ENCODE measurements around the gene OPN1LW. TPM values are rescaled to one million over a fixed set of nuclear protein-coding genes. Genes with fewer than 3 reads are reported as not detected.
"Not testable (repeated sequence)": the region's sequence is repeated elsewhere in the genome, so short reads cannot be mapped to it uniquely, and the experiment has no call there.

The OPN1LW gene
- total and polyA plus RNA-seq, 2 donors from 2014 or later, result not detected

DNA sequence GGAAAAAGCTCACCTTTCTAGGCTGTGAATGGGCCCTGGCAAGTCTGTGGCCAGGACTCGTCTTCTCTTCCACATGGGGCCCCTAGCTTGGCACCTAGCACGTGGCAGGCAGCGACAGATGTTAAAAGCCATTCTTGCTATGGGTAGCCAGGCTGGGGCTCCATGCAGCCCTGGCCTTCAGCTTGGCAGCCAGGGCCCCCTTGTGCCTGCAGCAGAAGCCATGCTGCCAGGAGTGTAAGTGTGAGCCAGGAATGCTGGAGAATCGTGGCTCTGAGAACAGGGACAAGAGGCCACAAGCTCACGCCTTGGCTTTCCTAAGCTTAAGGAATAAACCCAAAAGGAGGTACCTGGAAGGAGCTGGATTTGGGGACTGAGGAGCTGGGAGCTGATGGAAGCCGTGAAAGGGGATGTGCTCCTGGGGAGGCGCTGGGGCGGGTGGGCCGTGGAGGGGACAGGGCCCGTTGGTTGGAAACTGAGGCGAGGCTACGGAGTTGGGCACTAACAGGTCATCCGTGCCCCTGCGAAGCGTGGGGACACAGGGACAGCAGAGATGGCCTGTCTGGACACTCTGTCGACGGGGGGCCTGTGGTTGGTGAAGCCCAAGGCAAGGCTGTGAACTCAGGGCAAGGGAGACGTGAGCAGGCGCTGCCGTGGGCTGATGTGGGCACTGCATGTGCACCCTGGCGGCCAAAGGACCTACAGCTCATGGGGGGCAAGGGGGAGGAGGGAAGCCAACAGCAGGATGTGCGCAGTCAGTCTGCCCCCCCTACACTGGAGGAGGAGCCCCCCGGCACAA lies 895 bp upstream of the OPN1LW start:
- H3K27me3 ChIP-seq (ENCODE audit: control insufficient read depth, insufficient read depth, low read length), result no peaks in the 10 kb centered on the region
- TF ChIP-seq, protein P1, sequence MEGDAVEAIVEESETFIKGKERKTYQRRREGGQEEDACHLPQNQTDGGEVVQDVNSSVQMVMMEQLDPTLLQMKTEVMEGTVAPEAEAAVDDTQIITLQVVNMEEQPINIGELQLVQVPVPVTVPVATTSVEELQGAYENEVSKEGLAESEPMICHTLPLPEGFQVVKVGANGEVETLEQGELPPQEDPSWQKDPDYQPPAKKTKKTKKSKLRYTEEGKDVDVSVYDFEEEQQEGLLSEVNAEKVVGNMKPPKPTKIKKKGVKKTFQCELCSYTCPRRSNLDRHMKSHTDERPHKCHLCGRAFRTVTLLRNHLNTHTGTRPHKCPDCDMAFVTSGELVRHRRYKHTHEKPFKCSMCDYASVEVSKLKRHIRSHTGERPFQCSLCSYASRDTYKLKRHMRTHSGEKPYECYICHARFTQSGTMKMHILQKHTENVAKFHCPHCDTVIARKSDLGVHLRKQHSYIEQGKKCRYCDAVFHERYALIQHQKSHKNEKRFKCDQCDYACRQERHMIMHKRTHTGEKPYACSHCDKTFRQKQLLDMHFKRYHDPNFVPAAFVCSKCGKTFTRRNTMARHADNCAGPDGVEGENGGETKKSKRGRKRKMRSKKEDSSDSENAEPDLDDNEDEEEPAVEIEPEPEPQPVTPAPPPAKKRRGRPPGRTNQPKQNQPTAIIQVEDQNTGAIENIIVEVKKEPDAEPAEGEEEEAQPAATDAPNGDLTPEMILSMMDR (IDR thresholded peaks at IDR 0.05; ENCODE audit: borderline replicate concordance, extremely low read depth, insufficient read depth), result no peak
- no peak overlapping the region for H3K9ac ChIP-seq (ENCODE audit: low read length in 3 of 3)
- H3K9me3 ChIP-seq (ENCODE audit: control insufficient read depth in 2 of 3, insufficient read depth in 1 of 3, low read length in 3 of 3), result no peaks in the 10 kb centered on the region
- H3K27ac ChIP-seq (ENCODE audit: low read depth in 2 of 2, low read length in 2 of 2), result no peak overlapping the region
- DNase-seq (no peak), FAIRE-seq (no peak)
- intact Hi-C loops (cut with DNase I), result no loop called here
- no peak overlapping the region for H3K4me3 ChIP-seq (ENCODE audit: low read length in 3 of 3)
- H3K4me1 ChIP-seq (ENCODE audit: control insufficient read depth in 2 of 3, insufficient read depth in 2 of 3, low read depth in 1 of 3, low read length in 3 of 3), result no peaks in the 10 kb centered on the region
- no peaks in the 10 kb centered on the region for H3K36me3 ChIP-seq (ENCODE audit: control insufficient read depth in 2 of 3, insufficient read depth in 3 of 3, low read length in 3 of 3)

DNA sequence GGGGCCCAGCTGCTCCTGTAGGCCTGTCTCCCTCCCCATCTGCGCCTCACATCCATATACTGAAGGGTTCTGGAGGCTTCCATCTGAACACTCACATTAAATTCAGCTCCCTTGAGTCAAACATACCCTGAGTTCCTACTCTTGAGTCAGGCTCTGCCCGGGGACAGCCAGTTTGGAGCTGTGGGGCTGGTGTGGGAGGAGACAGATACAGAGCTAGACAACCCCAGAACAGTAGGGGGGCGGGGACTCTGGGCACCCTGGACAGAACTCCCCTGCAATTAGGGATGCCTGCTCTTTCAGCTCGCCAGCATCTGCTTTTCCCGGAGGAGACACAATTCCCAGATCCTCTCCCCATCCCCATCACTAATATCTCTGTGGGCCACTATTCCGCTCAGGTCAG lies 7.0 kb downstream of the OPN1LW start:
- H3K4me1 ChIP-seq (ENCODE audit: control insufficient read depth in 2 of 3, insufficient read depth in 2 of 3, low read depth in 1 of 3, low read length in 3 of 3); H3K36me3 ChIP-seq (ENCODE audit: control insufficient read depth in 2 of 3, insufficient read depth in 3 of 3, low read length in 3 of 3); FAIRE-seq; intact Hi-C loops (cut with DNase I); H3K27ac ChIP-seq (ENCODE audit: low read depth in 2 of 2, low read length in 2 of 2); H3K27me3 ChIP-seq (ENCODE audit: control insufficient read depth, insufficient read depth, low read length); H3K4me3 ChIP-seq (ENCODE audit: low read length in 3 of 3); DNase-seq; H3K9me3 ChIP-seq (ENCODE audit: control insufficient read depth in 2 of 3, insufficient read depth in 1 of 3, low read length in 3 of 3); H3K9ac ChIP-seq (ENCODE audit: low read length in 3 of 3): not testable (repeated sequence)

DNA sequence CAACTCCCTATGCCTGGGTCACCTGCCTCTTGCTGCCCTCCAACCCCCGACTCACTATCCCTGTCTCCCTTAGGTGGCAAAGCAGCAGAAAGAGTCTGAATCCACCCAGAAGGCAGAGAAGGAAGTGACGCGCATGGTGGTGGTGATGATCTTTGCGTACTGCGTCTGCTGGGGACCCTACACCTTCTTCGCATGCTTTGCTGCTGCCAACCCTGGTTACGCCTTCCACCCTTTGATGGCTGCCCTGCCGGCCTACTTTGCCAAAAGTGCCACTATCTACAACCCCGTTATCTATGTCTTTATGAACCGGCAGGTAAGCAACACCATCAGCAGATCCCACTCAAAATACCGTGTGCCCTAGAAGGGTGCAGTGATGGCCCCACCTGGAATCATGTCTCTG lies 12.2 kb downstream of the OPN1LW start:
- H3K4me3 ChIP-seq (ENCODE audit: low read length in 3 of 3); intact Hi-C loops (cut with DNase I); H3K27me3 ChIP-seq (ENCODE audit: control insufficient read depth, insufficient read depth, low read length); FAIRE-seq; H3K4me1 ChIP-seq (ENCODE audit: control insufficient read depth in 2 of 3, insufficient read depth in 2 of 3, low read depth in 1 of 3, low read length in 3 of 3); H3K36me3 ChIP-seq (ENCODE audit: control insufficient read depth in 2 of 3, insufficient read depth in 3 of 3, low read length in 3 of 3); H3K27ac ChIP-seq (ENCODE audit: low read depth in 2 of 2, low read length in 2 of 2); DNase-seq; H3K9me3 ChIP-seq (ENCODE audit: control insufficient read depth in 2 of 3, insufficient read depth in 1 of 3, low read length in 3 of 3); H3K9ac ChIP-seq (ENCODE audit: low read length in 3 of 3): not testable (repeated sequence)

DNA sequence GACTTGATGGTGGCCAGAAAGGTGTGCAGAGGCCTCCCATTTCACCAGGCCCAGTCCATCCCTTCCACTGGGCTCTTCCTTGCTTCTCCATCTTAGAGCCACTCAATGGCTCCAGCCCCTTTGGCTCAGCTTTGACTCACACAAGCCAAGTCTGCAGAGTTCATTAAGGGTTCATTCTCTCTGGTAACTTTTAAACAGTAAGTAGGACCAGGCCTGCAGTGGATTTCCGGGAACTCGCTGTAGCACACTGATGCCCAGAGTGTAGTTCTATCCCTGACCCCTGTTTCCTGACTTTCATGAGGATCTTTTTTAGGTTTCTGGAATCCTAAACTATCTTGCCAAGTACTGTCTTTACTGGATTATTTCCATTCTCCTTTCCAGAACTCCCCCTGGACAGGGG lies 13.2 kb downstream of the OPN1LW start:
- H3K27me3 ChIP-seq (ENCODE audit: control insufficient read depth, insufficient read depth, low read length); H3K27ac ChIP-seq (ENCODE audit: low read depth in 2 of 2, low read length in 2 of 2); FAIRE-seq; H3K9me3 ChIP-seq (ENCODE audit: control insufficient read depth in 2 of 3, insufficient read depth in 1 of 3, low read length in 3 of 3); H3K4me1 ChIP-seq (ENCODE audit: control insufficient read depth in 2 of 3, insufficient read depth in 2 of 3, low read depth in 1 of 3, low read length in 3 of 3); H3K9ac ChIP-seq (ENCODE audit: low read length in 3 of 3); H3K4me3 ChIP-seq (ENCODE audit: low read length in 3 of 3); H3K36me3 ChIP-seq (ENCODE audit: control insufficient read depth in 2 of 3, insufficient read depth in 3 of 3, low read length in 3 of 3); DNase-seq; intact Hi-C loops (cut with DNase I): not testable (repeated sequence)

DNA sequence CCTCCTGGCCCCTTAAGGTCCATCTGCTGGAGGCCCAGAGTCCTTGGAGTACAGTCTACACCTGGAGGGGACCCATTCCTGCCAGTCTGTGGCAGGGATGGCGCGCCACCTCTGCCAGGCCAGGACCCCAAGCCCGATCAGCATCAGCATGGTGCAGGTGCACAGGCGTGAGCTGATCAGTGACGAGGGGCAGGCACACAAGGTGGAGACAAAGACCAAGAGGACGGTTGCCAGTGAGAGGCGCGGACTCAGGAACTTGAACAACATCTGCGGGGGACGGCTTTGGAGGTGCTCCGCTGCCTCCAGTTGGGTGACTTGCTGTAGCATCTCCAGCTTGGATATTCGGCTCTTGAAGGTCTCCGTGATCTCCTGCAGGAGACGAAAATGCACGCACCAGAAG lies 15.3 kb downstream of the OPN1LW start:
- FAIRE-seq; H3K27me3 ChIP-seq (ENCODE audit: control insufficient read depth, insufficient read depth, low read length); intact Hi-C loops (cut with DNase I): not testable (repeated sequence)

DNA sequence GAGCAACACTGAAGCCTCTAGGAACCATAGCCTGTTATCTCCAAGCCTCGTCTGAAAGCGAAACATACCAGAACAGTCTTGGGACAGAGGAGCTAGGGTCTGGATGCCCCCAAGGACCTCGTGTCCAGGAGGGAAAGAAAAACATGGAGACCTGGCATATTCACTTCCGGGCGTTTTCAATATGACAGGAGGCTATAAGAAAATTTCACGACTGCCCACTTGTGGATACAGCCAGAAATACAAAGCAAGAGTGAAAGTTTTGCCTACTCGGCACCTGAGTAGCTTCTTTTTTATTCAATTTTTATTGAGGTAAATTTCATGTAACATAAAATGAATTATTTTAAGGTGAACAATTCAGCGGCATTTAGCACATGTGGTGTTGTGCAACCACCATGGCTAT lies 20.9 kb downstream of the OPN1LW start:
- H3K27me3 ChIP-seq (ENCODE audit: control insufficient read depth, insufficient read depth, low read length); DNase-seq; FAIRE-seq; H3K4me3 ChIP-seq (ENCODE audit: low read length in 3 of 3); H3K27ac ChIP-seq (ENCODE audit: low read depth in 2 of 2, low read length in 2 of 2); H3K4me1 ChIP-seq (ENCODE audit: control insufficient read depth in 2 of 3, insufficient read depth in 2 of 3, low read depth in 1 of 3, low read length in 3 of 3); H3K9ac ChIP-seq (ENCODE audit: low read length in 3 of 3); H3K9me3 ChIP-seq (ENCODE audit: control insufficient read depth in 2 of 3, insufficient read depth in 1 of 3, low read length in 3 of 3); H3K36me3 ChIP-seq (ENCODE audit: control insufficient read depth in 2 of 3, insufficient read depth in 3 of 3, low read length in 3 of 3); intact Hi-C loops (cut with DNase I): not testable (repeated sequence)

More for the DNA sequence above, 15.3 kb downstream of the OPN1LW start:
- H3K9ac ChIP-seq (ENCODE audit: low read length in 3 of 3); H3K4me1 ChIP-seq (ENCODE audit: control insufficient read depth in 2 of 3, insufficient read depth in 2 of 3, low read depth in 1 of 3, low read length in 3 of 3); DNase-seq; H3K27ac ChIP-seq (ENCODE audit: low read depth in 2 of 2, low read length in 2 of 2); H3K36me3 ChIP-seq (ENCODE audit: control insufficient read depth in 2 of 3, insufficient read depth in 3 of 3, low read length in 3 of 3); H3K9me3 ChIP-seq (ENCODE audit: control insufficient read depth in 2 of 3, insufficient read depth in 1 of 3, low read length in 3 of 3); H3K4me3 ChIP-seq (ENCODE audit: low read length in 3 of 3): not testable (repeated sequence)

DNA sequence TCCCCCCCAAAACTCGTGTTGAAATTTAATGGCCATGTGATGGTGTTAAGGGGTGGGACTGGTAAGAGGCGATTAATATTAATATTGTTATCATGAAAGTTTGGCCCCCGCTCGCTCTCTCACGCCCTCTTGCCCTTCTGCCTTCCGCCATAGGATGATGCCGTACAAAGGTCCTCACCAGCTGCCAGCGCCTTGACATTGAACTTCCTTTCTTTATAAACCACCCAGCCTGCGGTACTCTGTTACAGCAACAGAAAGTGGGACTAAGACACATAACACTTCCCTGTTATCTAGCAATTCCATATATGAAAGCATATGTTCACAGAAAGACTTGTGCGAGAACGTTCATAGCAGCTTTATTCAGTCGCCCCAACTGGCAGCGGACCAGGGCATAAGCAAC lies 24.3 kb downstream of the OPN1LW start:
- H3K4me1 ChIP-seq (ENCODE audit: control insufficient read depth in 2 of 3, insufficient read depth in 2 of 3, low read depth in 1 of 3, low read length in 3 of 3); FAIRE-seq; H3K27me3 ChIP-seq (ENCODE audit: control insufficient read depth, insufficient read depth, low read length); intact Hi-C loops (cut with DNase I); DNase-seq; H3K36me3 ChIP-seq (ENCODE audit: control insufficient read depth in 2 of 3, insufficient read depth in 3 of 3, low read length in 3 of 3); H3K9ac ChIP-seq (ENCODE audit: low read length in 3 of 3); H3K9me3 ChIP-seq (ENCODE audit: control insufficient read depth in 2 of 3, insufficient read depth in 1 of 3, low read length in 3 of 3); H3K4me3 ChIP-seq (ENCODE audit: low read length in 3 of 3); H3K27ac ChIP-seq (ENCODE audit: low read depth in 2 of 2, low read length in 2 of 2): not testable (repeated sequence)

DNA sequence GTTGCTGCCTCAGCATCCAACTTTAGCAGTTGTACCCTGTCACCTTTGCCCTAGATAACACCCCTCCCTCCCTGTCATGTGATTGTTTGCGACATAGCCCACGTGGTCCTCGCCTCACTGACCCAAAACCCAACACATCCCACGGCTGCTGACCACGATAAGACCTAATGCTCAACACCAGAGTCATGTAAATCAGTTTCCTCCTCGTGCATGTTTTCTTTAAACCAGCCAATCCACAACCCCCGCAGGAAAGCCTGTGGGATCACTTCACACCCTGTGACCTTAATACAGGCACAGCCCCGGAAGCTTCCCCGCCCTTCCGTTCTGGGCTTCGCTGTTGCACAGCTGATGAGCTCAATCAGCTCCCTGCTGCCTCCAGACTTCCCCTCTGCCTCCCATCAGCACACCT lies 28.5 kb downstream of the OPN1LW start:
- DNase-seq; H3K4me1 ChIP-seq (ENCODE audit: control insufficient read depth in 2 of 3, insufficient read depth in 2 of 3, low read depth in 1 of 3, low read length in 3 of 3); H3K36me3 ChIP-seq (ENCODE audit: control insufficient read depth in 2 of 3, insufficient read depth in 3 of 3, low read length in 3 of 3); H3K9me3 ChIP-seq (ENCODE audit: control insufficient read depth in 2 of 3, insufficient read depth in 1 of 3, low read length in 3 of 3); FAIRE-seq; H3K27ac ChIP-seq (ENCODE audit: low read depth in 2 of 2, low read length in 2 of 2); H3K27me3 ChIP-seq (ENCODE audit: control insufficient read depth, insufficient read depth, low read length); intact Hi-C loops (cut with DNase I); H3K4me3 ChIP-seq (ENCODE audit: low read length in 3 of 3); H3K9ac ChIP-seq (ENCODE audit: low read length in 3 of 3): not testable (repeated sequence)

All from kidney (tissue), 14 donors.